Endometrial microvascular endothelial cells (primary cell): ENCODE data around the gene PPARD. TPM values are rescaled to one million over a fixed set of nuclear protein-coding genes. Genes with fewer than 3 reads are reported as not detected.
"Not testable (repeated sequence)": the region's sequence is repeated elsewhere in the genome, so short reads cannot be mapped to it uniquely, and the experiment has no call there.

Experiments used
- in situ Hi-C: cut with HindIII; loops from 2 replicates; pipeline ENCODE4 v1.10.0; 2017; ENCODE audit warnings: low sequenced_read_pairs, low pct_unique_long_range_greater_than_20kb; ENCODE audit errors: inconsistent ontology term
- total RNA-seq: library from RNA; depleted of rRNA; stranded (reverse); fragments of >200 nt; gene quantifications from one replicate; pipeline ENCODE4 v1.2.3, GENCODE V29; 2015; ENCODE audit errors: inconsistent ontology term

The PPARD gene
- total RNA-seq = 9.1 TPM

DNA sequence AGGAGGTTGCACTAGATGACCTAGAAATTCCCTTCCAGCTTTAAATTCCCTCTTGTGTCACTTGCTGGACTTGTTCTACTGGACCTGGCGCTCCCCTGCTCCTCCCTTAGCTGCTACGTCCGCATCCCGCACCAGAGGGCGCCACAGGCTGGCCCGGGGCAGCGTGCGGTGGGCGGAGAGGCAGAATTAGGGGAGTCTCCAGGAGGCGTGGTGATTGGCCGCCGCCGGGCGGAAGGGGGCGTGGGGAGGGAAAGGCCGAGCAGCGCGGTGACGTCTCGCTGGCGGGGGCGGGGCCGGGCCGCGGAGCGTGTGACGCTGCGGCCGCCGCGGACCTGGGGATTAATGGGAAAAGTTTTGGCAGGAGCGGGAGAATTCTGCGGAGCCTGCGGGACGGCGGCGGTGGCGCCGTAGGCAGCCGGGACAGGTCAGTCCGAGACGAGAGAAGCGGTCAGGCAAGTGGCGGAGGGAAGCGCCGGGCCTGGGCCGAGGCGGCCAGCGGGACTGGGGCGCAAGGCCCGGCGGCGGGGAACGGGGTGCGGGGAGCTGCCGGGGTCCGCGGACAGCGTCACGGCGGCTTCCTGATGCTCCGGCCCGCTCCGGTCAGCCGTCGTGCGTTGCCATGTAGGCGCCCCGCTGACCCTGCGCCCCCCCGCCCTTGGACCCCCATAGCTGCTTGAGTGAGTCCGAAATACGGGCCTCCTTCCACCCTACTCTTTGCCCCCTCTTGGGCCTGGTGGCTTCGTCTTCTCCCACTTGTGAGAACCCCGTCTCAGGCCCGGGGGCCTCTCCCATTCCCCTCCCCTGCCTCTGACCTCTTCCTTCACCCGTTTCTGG is at the start of gene PPARD:
Gene PPARD, plus strand, starts transcription at position 301 of the 834 bp plus-strand sequence. CDS start 68,530 bp downstream, outside the sequence.
- in situ Hi-C loops = loop anchor here (25.0 kb wide), 1 partner anchor 95 kb away; no protein-coding TSS in a partner anchor

- in situ Hi-C loops = no loop called here
These were observed 48.7 kb upstream of the PPARD start for GRCh38 chr6:35293681-35294080.

DNA sequence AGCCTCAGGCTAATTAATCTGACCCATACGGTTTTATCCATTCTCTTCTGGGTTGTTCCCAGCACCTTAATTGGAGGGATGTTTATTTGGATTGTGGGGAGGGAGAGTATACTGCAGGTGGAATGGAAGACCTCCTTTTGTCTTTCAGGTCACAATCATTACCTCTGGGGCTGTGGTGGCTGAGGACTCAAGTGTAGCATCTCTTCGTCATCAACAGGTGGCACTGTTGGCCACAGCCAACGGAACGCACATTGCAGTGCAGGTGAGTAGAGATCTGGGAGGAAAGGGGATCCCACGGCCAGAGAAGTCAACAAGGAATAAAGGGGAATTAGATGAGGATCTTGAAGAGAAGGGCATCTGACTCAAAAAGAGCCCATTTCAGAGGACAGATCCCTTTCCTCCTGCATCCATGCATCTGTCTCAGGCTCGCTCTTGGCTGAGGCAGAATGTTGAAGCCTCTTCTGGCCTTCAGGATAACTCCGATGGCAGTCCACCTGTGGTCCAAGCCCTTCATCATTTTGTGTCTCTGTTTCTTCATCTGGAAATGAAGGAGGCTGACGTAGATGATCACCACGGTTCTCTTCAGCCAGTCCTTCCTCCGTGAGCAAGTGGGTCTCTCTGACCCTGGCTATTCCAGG is 47.9 kb upstream of the PPARD start:
- in situ Hi-C loops = no loop called here

DNA sequence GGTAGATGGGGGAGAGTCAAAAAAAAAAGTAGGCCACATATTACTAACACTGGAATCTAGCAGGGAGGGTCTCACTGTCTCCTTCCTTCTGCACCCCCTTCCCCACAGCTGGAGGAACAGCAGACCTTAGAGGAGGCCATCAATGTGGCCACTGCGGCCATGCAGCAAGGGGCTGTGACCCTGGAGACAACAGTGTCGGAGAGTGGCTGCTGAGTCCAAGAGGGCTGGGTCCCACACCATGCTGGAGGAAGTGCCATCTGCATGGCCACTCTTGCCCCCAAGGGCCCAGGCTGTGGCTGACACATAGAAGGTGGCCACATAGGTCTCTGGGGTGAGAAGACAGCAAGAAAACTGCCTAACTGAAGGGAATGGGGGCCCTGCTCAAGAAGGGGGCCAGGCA is 47.3 kb upstream of the PPARD start:
- in situ Hi-C loops = no loop called here

DNA sequence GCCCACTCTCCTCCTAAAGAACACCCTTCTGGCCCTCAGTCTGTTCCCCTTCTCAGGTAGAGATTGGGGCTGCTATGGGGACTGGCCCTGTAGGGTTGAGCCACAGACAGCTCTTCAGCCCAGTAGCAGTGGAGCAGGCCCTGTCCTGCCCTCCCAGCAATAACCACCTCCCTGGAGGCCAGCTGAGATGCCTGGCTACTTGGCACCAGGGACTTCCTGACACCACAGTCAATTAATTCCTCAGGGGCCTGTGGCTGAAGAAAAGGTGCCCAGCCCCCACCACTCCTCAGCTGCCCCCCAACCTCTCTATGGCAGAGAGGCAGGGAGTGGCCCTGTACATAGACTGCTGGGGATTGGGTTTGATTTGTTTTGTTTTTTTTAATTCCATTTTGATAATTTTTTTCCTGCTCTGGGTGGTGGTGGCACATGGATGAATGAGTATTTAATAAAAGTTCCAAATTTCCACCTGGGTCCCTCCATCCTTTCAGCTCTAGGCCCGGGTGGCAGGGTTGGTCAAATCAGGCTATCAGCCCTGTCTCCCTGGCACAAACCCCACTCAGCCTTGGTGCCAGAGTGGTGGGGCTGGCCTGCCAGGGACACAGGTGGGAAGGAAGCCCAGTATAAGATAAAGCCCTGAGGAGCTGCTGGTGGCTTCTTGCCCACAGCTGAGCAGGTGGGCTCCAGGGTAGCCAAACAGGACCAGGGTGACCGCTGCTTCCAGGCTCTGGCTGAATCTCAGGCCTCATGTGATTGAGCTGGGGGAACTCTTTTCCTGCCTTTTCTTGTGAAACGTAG is 46.6 kb upstream of the PPARD start:
- in situ Hi-C loops = no loop called here

DNA sequence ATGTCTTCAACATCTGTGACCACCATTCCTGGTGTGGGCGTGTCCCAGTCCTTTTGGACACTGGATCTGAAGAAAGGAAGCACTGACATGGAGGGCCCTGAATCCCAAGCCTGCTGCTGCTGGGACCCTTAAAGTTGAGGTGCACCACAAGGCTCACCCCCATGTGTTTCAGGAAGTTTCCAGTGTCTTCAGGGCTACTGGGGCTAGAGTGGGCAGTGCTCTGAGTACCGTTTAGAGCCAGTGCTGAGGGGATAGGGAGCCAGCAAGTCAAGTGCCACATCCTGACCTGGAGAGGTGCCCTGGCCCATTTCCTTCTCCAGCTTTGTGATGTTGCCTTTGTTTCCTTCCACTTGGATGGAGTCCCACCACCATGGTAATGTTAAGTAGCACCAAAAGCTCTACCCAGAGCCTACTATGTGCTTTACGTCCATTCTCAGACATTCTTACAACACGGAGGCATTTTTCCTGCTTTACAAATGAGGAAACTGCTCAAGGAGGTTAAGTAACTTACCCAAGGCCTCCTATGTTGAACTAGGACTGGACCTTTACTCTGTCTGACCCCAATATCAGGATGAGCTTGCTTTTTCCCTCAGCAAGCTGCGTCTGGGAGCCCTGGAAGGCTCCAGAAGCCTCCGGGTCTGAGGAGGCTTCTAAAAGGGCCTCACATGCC is 45.3 kb upstream of the PPARD start:
- in situ Hi-C loops = no loop called here

GRCh38 chr6:35297601-35298481 is 44.5 kb upstream of the PPARD start, which contains the start of gene DEF6:
DEF6 (plus strand) TSS chr6:35297818; CDS start chr6:35297857, 39 bp downstream.
- in situ Hi-C loops = no loop called here

GRCh38 chr6:35298625-35299140 is 43.7 kb upstream of the PPARD start:
- in situ Hi-C loops = no loop called here

DNA sequence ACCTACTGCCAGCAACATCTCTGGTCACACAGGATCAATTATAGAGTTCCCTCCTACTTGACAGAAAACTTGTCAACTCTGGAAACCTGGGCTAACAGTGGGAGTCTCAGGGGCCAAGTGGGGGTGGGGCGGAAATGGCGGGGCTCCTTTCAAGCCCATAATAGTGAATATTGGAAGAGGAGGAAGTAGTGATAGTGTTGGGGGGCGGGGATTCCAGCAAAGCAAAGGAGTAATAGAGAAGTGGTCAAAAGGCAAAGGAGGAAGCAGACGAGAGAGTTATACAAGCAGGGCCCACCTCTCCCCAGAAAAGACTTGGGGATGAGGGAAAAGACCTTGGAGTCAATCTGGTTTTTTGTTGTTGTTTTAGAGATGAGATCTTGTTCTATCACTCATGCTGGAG is 42.7 kb upstream of the PPARD start:
- in situ Hi-C loops = no loop called here

- in situ Hi-C loops = no loop called here
These were observed 41.5 kb upstream of the PPARD start for GRCh38 chr6:35300848-35301247.

- in situ Hi-C loops = no loop called here
These were observed 39.6 kb upstream of the PPARD start for GRCh38 chr6:35302604-35303241.

DNA sequence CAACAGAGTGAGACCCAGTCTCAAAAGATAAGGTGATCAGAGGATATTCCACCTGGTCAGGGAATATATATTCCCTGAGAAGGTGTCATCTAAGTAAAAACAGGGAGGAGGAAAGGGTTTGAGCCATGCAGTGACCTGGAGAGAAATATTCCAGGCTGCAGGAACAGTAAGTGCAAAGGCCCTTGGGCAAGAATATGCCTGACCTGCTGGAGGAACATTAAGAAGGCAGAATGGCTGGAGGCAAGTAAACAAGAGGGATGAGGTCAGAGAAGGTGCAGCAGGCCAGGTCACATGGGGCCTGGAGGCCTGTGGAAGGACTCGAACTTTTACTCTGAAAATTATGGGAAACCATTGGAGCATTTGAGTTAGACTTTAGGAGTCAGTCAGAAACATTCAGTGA is 38.1 kb upstream of the PPARD start:
- in situ Hi-C loops = no loop called here

DNA sequence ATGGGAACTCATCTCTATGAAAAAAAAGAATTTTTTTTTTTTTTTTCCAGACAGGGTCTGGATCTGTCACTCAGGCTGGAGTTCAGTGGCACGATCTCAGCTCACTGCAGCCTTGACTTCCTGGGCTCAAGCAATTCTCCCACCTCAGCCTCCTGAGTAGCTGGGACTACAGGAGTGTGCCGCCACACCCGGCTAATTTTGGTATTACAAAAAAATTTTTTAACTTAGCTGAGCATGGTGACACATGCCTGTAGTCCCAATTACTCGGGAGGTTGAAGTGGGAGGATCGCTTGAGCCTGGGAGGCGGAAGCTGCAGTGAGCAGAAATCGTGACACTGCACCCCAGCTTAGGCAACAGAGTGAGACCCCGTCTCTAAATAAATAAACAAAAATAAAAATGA is 37.2 kb upstream of the PPARD start:
- in situ Hi-C loops = no loop called here

GRCh38 chr6:35307138-35307537 is 35.2 kb upstream of the PPARD start:
- in situ Hi-C loops = not testable (repeated sequence)

- in situ Hi-C loops = not testable (repeated sequence)
These were observed 33.8 kb upstream of the PPARD start for GRCh38 chr6:35308543-35308942.

GRCh38 chr6:35309611-35310264 is 32.6 kb upstream of the PPARD start:
- in situ Hi-C loops = no loop called here

DNA sequence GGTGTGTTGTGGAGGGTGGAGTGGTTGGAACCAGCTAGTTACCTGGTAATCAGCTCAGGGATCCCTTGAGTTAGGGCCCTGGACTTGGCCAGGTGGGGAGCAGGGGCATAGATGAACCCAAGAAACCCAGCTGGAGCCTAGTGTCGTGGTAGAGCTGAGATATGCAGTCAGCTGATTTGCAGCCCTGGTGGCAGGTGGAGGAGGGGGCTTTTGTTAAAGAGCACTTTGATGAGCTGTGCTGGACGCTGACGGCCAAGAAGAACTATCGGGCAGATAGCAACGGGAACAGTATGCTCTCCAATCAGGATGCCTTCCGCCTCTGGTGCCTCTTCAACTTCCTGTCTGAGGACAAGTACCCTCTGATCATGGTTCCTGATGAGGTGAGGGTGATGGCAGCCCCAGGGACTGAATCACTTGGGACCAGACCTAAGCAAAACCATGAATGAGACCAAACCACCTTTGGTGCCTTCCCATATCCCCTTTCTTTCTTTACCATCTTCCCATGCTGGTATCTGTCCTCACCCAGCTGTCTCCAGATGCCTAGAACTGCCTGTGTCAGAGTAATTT is 32.0 kb upstream of the PPARD start:
- in situ Hi-C loops = no loop called here
